GM12874 (cell line): Measurements from ENCODE around the gene SPRN.

Experiments
- CTCF ChIP-seq: IDR thresholded peaks from 2 replicates; pipeline ENCODE4 v1.5.1; 2011; ENCODE audit warnings: low read depth, mild to moderate bottlenecking, control low read depth, low read length, moderate library complexity; ENCODE audit not compliant: insufficient read depth

The SPRN gene

GRCh38 chr10:133375357-133376115, 48.9 kb downstream of the SPRN start:
- TF ChIP-seq CTCF: no peak

- no peak for TF ChIP-seq CTCF
Observed at GRCh38 chr10:133373174-133374090, 51.0 kb downstream of the SPRN start, which contains the start of gene ECHS1. Gene ECHS1, minus strand, starts transcription at chr10:133373354. Its CDS starts 21 bp downstream, at chr10:133373333.

- no peak for TF ChIP-seq CTCF
Observed at GRCh38 chr10:133372507-133372906, 51.9 kb downstream of the SPRN start.
